ENCODE data around the gene KRTCAP3. TPM values are rescaled to one million over a fixed set of nuclear protein-coding genes. Genes with fewer than 3 reads are reported as not detected.

KRTCAP3 gene
- polyA plus RNA-seq, 1 donor (not counting 4 experiments of a cell fraction or from before 2014, with no cell fraction given): 14.7 TPM

DNA sequence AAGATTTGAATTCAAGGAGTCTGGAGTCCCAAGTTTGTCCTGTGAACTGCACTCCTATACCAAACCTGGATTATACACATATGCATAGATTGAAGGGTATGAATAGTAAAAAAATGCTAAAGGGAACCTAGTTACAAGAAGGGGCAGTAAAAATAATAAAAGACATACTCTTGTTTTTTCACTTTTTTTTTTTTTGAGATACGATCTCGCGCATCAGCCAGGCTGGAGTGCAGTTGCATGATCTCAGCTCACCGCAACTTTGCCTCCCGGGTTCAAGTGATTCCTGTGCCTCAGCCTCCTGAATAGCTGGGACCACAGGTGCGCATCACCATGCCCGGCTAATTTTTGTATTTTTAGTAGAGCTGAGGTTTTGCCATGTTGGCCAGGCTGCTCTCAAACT, 22.3 kb downstream of the KRTCAP3 start:
- no peaks in the 10 kb centered on the region for H3K9me1 ChIP-seq (ENCODE audit: control insufficient read depth, extremely low read depth, insufficient read depth, low read length)
- no peak for TF ChIP-seq EZH2 (IDR thresholded peaks at IDR 0.05; ENCODE audit: low read length)
- TF ChIP-seq, protein P1, sequence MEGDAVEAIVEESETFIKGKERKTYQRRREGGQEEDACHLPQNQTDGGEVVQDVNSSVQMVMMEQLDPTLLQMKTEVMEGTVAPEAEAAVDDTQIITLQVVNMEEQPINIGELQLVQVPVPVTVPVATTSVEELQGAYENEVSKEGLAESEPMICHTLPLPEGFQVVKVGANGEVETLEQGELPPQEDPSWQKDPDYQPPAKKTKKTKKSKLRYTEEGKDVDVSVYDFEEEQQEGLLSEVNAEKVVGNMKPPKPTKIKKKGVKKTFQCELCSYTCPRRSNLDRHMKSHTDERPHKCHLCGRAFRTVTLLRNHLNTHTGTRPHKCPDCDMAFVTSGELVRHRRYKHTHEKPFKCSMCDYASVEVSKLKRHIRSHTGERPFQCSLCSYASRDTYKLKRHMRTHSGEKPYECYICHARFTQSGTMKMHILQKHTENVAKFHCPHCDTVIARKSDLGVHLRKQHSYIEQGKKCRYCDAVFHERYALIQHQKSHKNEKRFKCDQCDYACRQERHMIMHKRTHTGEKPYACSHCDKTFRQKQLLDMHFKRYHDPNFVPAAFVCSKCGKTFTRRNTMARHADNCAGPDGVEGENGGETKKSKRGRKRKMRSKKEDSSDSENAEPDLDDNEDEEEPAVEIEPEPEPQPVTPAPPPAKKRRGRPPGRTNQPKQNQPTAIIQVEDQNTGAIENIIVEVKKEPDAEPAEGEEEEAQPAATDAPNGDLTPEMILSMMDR (optimal IDR thresholded peaks at IDR 0.05 in 1 of 3, IDR thresholded peaks at IDR 0.05 in 1 of 3, conservative IDR thresholded peaks at IDR 0.05 in 1 of 3; ENCODE audit: extremely low read depth in 1 of 3, insufficient read depth in 2 of 3, low read length in 3 of 3): no peak
- no peaks in the 10 kb centered on the region for H4K20me1 ChIP-seq (ENCODE audit: control insufficient read depth, extremely low read depth, insufficient read depth, low read length)
- H2AFZ ChIP-seq (ENCODE audit: control insufficient read depth, low read length): no peak overlapping the region
- no peaks in the 10 kb centered on the region for H3K27me3 ChIP-seq (ENCODE audit: control insufficient read depth, extremely low read depth, insufficient read depth, low read length)
- H3K79me2 ChIP-seq (ENCODE audit: control insufficient read depth, insufficient read depth, low read length): no peaks in the 10 kb centered on the region
- no peaks in the 10 kb centered on the region for H3K4me1 ChIP-seq (ENCODE audit: control insufficient read depth, extremely low read depth, insufficient read depth, low read length)
- dilution Hi-C loops (cut with MboI; ENCODE audit: extremely low pct_ligation_motif_present, low sequenced_read_pairs): no loop called here
- no peak overlapping the region for H3K4me2 ChIP-seq (ENCODE audit: control insufficient read depth, extremely low read depth, insufficient read depth, low read depth, low read length)
- H3K36me3 ChIP-seq (ENCODE audit: control insufficient read depth in 2 of 2, extremely low read depth in 1 of 2, insufficient read depth in 2 of 2, low read length in 2 of 2): no peaks in the 10 kb centered on the region
- DNase-seq (ENCODE audit: low read depth, low spot score) (no peak), FAIRE-seq (no peak)
- no peak overlapping the region for H3K4me3 ChIP-seq (ENCODE audit: control insufficient read depth in 2 of 3, extremely low read depth in 1 of 3, insufficient read depth in 2 of 3, low read depth in 1 of 3, low read length in 3 of 3)
- H3K9ac ChIP-seq (ENCODE audit: control insufficient read depth, extremely low read depth, insufficient read depth, low read length): no peak overlapping the region
- no peak overlapping the region for H3K27ac ChIP-seq (ENCODE audit: control insufficient read depth, insufficient read depth, low read length)
- no peaks in the 10 kb centered on the region for H3K9me3 ChIP-seq (ENCODE audit: control insufficient read depth, low read depth, low read length)

DNA sequence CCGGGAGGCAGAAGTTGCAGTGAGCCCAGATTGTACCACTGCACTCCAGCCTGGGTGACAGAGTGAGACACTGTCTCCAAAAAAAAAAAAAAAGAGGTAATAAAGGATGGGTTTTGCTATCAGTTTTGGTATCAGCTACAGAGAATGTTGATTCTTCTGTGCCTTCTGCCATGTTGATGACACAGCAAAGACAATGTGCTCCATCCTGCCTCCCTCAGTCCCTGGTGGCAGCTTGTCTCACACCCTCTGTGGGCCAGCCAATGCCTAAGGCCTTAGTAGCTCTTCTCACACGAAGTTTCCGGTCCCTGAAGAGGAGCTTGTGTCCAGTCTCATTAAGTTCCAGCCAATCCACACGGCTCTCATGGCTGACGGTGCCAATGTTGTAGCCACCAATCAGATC, 29.8 kb downstream of the KRTCAP3 start:
- H3K79me2 ChIP-seq (ENCODE audit: control insufficient read depth, insufficient read depth, low read length): no peaks in the 10 kb centered on the region
- H3K4me1 ChIP-seq (ENCODE audit: control insufficient read depth, extremely low read depth, insufficient read depth, low read length): no peaks in the 10 kb centered on the region
- H3K9me1 ChIP-seq (ENCODE audit: control insufficient read depth, extremely low read depth, insufficient read depth, low read length): no peaks in the 10 kb centered on the region
- H4K20me1 ChIP-seq (ENCODE audit: control insufficient read depth, extremely low read depth, insufficient read depth, low read length): no peaks in the 10 kb centered on the region
- no peak for TF ChIP-seq EZH2 (IDR thresholded peaks at IDR 0.05; ENCODE audit: low read length)
- TF ChIP-seq, protein P1 (optimal IDR thresholded peaks at IDR 0.05 in 1 of 3, IDR thresholded peaks at IDR 0.05 in 1 of 3, conservative IDR thresholded peaks at IDR 0.05 in 1 of 3; ENCODE audit: extremely low read depth in 1 of 3, insufficient read depth in 2 of 3, low read length in 3 of 3): no peak
- no peak overlapping the region for H3K9ac ChIP-seq (ENCODE audit: control insufficient read depth, extremely low read depth, insufficient read depth, low read length)
- no peak overlapping the region for H3K4me2 ChIP-seq (ENCODE audit: control insufficient read depth, extremely low read depth, insufficient read depth, low read depth, low read length)
- no peak for DNase-seq (ENCODE audit: low read depth, low spot score)
- H3K4me3 ChIP-seq (ENCODE audit: control insufficient read depth in 2 of 3, extremely low read depth in 1 of 3, insufficient read depth in 2 of 3, low read depth in 1 of 3, low read length in 3 of 3): no peak overlapping the region
- FAIRE-seq: no peak
- H2AFZ ChIP-seq (ENCODE audit: control insufficient read depth, low read length): no peak overlapping the region
- no peaks in the 10 kb centered on the region for H3K9me3 ChIP-seq (ENCODE audit: control insufficient read depth, low read depth, low read length)
- no peaks in the 10 kb centered on the region for H3K27me3 ChIP-seq (ENCODE audit: control insufficient read depth, extremely low read depth, insufficient read depth, low read length)
- no peak overlapping the region for H3K27ac ChIP-seq (ENCODE audit: control insufficient read depth, insufficient read depth, low read length)
- dilution Hi-C loops (cut with MboI; ENCODE audit: extremely low pct_ligation_motif_present, low sequenced_read_pairs): no loop called here
- peaks cover 0 to 3% of the 10 kb centered on the region in 2 experiments for H3K36me3 ChIP-seq (ENCODE audit: control insufficient read depth in 2 of 2, extremely low read depth in 1 of 2, insufficient read depth in 2 of 2, low read length in 2 of 2)

Data from keratinocyte (primary cell).